Superior temporal gyrus (tissue), 1 donor: Measurements from ENCODE around the gene PACRG.
A peak's percentile ranks its signal among the peaks of the same experiment; 100 is the strongest.

Experiments
- DNase-seq: peaks from one replicate; pipeline ENCODE4 v3.0.0-alpha.2; 2016; ENCODE audit errors: extremely low spot score

Gene PACRG

DNA sequence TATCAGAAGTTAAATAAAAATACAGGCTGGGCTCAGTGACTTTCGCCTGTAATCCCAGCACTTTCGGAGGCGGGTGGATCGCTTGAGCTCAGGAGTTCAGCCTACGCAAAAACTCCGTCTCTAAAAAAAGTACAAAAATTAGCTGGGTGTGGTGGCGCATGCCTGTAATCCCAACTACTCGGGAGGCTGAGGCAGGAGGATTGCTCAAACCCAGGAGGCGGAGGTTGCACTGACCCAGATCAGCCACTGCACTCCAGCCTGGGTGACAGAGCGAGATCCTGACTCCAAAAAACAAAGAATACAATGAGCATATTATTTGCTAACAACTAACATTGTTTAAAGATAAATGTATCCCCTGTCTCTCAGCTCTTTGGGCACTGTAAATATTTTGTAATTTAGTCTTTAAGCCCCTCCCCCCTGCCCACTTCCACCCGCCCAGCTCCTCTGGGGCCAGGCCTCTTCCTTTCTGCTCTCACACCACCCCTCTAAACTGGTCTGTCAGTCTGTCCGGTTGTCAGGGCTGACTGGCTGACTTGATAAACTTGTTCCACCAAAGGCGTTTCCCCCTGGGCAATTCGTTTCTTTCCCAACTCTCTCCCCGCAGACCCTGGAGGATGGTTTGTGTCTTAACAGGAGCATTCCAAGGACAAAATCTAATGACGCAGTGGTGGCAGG, 624.4 kb downstream of the PACRG start:
- peak; percentile 79 for DNase-seq

DNA sequence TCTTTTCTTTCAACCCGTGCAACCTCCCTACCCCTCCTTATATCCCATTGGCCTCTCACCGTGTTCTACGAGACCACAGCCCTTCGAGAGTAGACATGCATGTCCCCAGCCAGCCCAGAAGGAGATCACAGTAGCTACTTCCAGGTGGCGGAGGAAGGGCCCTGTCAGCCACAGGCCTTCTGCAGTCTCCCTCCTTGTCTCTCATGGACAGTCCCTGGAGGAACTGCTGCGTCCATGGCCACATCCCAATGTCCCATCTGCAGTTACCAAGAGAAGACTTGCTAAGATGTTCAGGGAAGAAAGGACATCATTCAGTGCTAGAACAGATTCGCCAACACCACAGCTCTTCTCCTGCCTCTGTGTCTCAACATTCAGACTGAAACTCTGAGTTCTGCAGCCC, 625.2 kb downstream of the PACRG start:
- DNase-seq: peak; percentile 48

DNA sequence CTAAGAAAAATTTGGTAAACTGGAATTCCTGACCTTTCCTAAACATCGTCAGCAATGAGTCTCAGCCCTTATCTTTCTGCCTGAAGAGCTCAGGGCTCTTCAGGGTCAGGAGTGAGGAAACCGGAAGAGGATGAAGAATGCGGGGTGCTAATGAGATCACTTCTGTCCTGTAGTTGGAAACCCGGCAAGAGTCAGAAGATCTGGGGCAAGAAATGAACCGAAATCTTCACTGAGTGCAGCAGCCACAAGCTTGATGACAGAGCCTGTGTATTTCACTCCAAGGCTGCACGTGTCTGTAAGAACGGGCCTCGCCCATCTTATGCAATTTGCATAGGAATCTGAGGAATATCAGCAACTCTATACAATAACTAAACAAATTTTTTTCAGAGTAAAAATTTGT, 626.3 kb downstream of the PACRG start:
- peak; percentile 51 for DNase-seq

DNA sequence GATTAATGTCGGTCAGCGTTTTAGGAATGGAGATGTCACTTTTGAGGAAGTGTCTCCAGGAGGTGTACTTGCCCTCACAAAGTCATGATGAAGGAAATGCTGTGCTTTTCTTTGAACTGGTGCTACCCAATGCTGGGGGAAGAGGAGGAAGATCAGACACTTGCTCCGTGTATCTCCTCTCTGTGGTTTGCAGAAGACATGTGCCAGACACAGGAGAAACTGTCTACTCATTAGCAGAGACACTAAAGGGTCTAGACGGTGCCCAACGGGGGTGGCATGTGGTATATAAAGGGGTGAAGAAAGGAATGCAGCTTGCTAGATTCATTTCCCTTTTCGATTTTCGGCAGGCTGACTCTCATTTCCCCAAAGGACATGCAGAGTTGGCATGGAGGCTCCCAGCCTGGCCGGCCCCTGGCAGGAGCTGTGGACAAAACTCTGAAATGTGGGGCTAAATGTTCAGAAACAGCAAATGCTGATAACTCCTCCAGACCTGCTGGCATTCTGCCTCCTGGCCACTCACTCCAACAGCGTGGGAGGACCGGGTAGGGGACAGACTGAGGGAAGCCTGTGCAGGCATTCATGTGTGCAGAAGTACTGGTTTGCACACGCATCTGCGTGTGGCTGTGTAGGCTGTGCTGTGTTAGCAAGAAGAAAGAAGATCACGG, 627.1 kb downstream of the PACRG start:
- DNase-seq: peak; percentile 83

DNA sequence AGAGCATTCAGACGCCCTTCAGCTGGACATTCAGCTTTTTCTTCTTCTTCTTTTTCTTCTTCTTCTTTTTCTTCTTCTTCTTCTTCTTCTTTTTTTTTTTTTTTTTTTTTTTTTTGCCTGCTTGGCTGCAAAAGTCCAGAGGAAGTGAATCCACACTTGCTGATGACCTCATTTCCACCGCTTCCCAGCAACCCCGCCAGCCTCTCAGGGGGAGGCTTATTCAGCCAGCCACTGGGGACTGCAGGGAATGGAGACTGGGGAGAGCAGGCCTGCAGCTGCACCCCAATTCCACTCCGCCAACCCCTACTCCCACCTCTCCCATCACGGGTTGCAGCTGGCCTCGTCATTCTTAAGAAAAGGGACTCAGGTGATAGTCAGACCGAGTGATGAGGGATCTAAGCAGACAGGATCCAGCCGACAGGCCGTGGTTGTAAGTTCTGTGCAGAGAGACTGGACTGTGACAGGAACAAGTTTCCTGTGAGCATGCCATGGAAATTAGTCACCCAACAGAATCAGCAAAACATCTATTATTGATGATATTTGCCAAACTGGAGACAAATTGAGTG, 627.7 kb downstream of the PACRG start:
- no peak for DNase-seq

DNA sequence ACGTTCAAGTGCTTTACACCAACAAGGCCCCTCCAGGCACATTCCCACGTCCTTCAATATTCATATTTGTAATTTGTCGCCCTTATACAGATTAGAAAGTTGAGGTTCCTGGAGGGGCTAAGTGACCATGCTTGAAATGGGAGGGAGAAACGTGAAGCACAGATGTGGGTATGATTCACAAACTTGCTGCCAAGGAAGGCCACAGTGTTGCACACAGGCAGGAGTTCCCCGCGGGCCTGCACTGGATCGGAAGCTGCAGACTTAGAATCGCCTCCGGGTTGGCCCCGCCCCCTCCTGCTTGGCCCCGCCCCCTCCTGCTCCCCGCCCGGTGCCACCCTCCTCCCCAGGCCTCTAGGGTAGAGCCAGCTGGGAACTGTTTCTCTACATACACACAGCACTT, 628.5 kb downstream of the PACRG start:
- peak; percentile 72 for DNase-seq

DNA sequence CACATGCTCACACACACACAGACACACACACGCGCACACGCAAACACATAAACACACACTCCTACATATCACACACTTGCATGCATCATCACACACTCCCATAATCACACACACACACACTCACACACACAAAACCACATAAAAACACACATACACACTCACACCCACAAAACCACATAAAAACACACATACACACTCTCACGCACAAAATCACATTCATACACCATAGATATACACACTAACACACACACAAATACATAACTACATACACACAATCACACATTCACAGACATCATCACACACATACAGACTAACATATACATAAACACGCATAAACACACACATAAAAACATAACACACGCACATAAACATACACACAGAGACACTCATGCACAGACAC, 629.0 kb downstream of the PACRG start:
- DNase-seq: no peak

DNA sequence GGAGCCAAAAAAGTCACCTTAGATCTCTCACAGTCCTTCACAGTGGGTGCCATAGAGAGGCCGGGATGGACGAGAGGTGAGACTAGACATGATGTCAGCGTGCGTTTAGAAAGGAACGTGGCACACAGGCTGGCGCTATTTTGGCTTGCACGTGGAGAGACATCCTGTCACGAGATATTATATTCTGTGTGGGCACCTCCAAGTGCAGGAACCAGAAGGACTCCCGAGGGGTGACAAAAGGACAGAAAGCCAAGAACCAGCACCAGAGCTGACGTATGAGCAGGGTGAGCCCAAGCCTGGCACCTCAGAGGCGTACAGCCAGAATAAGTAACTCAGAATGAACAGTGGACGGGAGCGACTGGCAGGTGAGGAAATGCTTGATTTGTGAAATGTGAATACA, 636.9 kb downstream of the PACRG start:
- DNase-seq: no peak
